IPS-18c (cell line): ENCODE measurements around the gene DPP8.

ENCODE experiments used
- H3K4me3 ChIP-seq: 2 replicates; pipeline ENCODE4 v1.7.0; 2013; ENCODE audit warnings: low read depth, mild to moderate bottlenecking, low read length, moderate library complexity; ENCODE audit not compliant: insufficient read depth
- H3K9me3 ChIP-seq: one replicate; pipeline ENCODE4 v1.6.1; 2013; ENCODE audit warnings: mild to moderate bottlenecking, low read length, moderate library complexity; ENCODE audit not compliant: control insufficient read depth, insufficient read depth

Gene DPP8

DNA sequence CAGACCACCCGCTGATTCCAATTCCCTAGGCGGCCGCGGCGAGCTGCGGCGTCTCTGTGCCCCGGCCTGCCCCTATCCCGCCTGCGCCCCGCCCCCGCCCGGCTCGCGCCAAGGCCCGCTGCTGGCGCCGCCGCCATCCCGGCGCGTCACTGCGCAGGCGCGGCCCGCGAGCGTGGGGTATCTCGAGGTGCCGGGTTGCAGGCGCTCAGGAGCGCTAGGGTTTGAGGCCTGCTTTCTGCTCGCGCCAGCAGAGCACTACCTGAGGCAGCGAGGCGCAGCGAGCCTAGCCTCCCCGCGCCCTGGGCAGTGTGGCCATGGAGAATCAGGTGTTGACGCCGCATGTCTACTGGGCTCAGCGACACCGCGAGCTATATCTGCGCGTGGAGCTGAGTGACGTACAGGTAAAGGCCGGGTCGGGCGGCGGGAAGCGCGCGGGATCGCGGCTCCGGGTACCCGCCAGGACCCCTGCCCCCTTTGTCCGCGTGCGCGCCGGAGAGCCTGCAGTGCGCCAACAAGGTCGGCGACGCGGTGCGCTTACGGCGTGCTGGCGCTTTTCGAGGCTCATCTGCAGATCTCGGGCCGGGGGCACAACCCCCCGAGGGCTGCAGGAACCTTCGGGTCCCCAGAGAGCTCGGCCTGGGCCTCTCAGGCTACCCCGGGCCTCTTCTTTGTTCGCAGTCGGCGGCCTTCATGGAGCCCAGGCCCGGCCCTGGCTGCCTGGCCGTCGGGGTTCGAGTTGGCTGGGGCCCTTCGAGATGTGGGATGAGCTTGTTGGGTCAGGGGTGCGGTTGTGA is 13.0 kb upstream of the DPP8 start, which contains the start of gene HACD3:
Gene HACD3 (plus strand): TSS at position 146 of the 794 bp plus-strand sequence. CDS start 169 bp downstream, at position 315.
- Histone ChIP-seq H3K9me3 (no peaks in the 10 kb centered on the region), H3K4me3 (peak within 1 kb of the TSS; percentile 82)

DNA sequence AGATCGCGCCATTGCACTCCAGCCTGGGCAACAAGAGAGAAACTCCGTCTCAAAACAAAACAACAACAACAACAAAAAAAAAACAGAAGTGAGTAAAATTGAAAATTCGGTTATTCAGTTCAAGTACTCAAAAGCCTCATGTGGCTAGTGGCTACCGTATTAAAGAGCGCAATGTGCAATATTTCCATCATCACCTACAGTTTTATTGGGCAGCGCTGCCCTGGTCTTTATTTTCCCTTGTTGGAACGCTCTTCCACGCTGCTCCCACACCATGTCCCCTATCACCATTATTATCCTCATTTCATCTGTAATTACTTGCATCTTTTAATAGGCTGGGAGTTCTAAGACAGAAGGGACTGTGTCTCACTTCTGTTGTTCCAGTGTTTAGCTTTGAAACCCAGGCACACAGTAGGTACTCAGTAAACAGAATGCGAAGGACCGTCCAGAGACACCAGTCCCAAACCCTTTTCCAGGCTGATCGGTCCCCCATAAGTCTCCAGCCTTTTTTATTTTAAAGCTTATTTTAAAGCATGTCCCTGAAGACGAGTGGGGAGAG is 12.4 kb upstream of the DPP8 start:
- Histone ChIP-seq H3K4me3 (peak overlapping the region; percentile 43), H3K9me3 (no peaks in the 10 kb centered on the region)

DNA sequence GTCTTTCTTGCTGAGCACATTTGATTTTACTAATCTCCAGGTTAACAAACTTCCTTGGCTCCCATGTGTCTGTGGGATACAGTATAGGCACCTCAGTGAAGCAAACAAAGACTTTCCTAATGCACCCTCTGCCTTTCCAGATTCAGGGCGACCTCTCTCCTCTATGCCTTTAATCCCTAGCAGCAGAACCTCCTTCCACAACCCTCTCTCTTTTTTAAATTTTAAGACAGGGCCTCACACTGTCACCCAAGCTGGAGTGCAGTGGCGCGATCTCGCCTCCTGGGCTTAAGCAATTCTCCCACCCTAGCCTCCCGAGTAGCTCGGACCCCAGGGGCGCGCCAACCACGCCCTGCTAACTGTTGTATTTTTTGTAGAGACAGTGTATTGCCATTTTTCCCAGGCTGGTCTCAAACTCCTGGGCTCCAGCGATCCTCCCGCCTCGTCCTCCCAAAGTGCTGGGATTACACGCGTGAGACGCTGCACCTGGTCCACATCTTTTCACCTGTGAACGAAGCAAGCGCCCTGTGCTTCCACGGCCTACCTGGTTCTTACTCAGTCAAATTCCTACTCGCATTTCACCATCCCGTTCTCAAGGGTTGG is 11.1 kb upstream of the DPP8 start:
- no peaks in the 10 kb centered on the region for H3K9me3 ChIP-seq
- H3K4me3 ChIP-seq: no peak overlapping the region

DNA sequence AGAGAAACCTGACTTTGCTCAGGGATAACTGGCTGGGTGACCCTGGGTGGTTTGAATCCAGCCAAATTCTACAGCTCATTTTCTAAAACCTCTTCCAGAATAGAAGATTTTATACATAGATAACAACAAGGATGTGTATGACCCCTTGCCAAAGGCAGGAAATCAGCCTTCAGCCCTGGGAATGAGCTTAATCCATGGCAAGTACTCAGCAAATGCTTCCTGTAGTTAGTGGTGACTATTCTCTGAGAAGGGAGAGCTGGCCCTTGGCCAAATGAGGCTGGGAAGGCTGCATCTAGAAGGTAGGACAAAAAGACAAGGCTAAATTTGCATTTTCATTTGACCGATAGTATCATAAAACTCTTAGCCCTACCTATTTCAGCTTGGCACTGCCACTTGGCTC is 8.1 kb upstream of the DPP8 start:
- Histone ChIP-seq H3K4me3 (no peak overlapping the region), H3K9me3 (no peaks in the 10 kb centered on the region)

DNA sequence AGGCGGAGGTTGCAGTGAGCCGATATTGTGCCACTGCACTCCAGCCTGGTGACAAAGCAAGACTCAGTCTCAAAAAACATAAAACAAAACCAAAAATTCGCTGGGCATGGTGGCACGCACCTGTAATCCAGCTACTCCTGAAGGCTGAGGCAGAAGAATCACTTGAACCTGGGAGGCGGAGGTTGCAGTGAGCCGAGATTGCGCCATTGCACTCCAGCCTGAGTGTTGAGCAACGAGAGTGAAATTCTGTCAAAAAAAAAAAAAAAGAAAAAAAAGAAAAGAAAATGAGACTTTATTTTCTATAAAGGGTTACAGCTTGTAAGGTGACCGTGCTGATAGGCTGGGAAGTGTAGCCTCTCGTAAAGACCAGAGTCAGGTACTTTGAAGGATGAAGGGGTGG is 6.7 kb upstream of the DPP8 start:
- Histone ChIP-seq H3K9me3 (no peaks in the 10 kb centered on the region), H3K4me3 (no peak overlapping the region)

DNA sequence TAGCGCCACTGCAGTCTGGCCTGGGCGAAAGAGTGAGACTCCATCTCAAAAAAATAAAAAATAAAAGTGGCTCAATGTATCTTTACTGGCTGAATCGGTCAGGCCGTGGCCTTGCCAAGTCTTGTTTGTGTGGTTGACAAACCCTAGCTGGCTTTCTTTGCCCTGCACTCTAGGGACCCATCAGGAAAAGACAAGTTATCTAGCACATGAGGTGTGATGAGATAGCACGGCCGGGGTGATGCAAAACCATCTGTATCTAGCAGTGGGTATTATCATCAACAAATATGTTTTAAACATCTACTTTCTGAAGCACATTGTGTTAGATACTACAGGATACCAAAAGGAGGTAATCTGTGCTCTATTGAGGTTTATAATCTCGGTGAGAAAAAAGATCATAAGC is 3.9 kb upstream of the DPP8 start:
- H3K9me3 ChIP-seq: no peaks in the 10 kb centered on the region

DNA sequence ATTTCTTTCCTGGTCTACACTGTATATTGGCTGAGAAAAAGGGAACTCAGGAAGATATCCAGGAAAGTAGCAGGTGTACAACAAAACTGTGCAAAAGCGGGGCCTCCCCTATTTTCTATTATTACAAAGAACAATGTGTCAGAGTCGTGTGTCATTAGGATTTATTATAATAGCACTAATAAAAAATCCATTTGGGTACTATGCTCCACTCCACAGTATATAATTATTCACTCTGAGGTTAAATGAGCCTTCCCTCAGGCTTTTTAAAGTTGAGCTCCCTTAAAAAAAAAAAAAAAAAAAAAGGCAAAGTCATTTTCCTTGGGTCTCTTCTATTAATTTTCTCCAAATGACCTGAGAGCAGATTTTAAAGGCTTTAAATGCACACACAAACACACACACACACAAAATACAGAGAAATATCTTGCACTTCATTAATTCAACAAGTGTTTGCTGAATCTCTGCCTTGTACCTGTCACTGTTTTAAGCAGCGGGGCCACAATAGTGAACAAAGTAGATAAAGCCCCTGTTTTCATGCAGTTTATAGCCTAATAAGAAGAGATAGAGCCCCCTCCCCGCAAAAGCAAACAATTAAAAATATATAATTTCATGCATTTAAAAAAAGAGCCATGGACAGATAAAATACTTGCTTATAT is 1.3 kb upstream of the DPP8 start:
- Histone ChIP-seq H3K4me3 (no peak overlapping the region), H3K9me3 (no peaks in the 10 kb centered on the region)

More for the DNA sequence above, 3.9 kb upstream of the DPP8 start:
- H3K4me3 ChIP-seq: no peak overlapping the region

DNA sequence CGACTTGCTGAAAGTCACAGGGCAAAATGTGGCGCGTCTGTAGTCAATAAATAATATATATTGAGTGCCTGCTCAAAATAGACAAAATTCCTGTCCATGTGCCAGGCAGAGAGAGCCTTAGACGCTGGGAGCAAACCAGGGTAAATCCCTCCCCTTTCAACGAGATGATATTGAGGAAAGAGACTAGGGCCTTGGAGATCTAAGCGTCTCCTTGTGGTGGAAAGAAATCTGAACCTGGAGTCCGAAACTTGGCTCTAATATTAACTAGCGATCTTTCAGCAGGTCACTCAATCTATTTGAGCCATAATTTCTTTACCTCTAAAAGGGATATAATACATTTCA is 348 bp upstream of the DPP8 start:
- no peaks in the 10 kb centered on the region for H3K9me3 ChIP-seq
- H3K4me3 ChIP-seq: peak overlapping the region; percentile 99

DNA sequence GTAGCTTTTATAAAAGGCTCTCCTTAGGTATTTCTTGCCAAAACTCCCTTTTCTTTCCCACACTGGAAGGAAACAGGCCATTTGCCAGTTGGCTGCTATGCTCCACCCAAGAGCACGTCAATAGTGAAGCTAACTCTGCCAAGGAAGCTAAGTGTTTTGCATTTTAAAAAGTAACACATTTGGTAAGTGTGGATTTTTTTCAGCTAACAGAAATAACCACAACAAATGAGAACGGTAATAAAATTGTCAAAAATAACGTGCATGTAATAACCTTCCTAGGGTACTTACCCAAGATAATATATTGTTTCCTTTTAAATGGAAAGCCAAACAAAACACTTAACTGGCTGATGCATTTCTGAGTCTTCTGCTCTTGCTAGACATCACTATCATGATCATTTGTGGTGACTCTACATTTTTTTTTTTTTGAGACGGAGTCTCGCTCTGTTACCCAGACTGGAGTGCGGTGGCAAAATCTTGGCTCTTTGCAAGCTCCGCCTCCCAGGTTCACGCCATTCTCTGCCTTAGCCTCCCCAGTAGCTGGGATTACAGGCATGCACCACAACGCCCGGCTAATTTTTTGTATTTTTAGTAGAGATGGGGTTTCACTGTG is 4.6 kb downstream of the DPP8 start:
- H3K4me3 ChIP-seq: no peak overlapping the region
- no peaks in the 10 kb centered on the region for H3K9me3 ChIP-seq

DNA sequence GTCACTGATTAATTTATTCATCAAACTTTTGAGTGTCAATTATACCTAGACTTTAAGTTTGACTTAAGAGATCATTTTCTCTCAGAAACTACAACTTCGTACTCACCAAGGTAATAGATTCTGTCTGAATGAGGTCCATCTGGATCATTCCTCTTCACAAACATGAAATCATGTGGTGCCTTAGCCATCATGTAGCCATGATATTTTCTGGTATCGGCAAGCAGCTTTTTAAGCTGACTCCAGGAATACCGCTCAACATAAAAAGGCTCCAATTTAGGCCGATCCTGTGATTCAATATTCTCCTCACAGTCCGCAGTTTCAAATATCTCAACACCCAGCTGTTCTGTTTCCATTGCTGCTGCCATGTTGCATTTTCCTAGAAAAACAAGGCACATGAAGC is 5.3 kb downstream of the DPP8 start:
- no peak overlapping the region for H3K4me3 ChIP-seq

DNA sequence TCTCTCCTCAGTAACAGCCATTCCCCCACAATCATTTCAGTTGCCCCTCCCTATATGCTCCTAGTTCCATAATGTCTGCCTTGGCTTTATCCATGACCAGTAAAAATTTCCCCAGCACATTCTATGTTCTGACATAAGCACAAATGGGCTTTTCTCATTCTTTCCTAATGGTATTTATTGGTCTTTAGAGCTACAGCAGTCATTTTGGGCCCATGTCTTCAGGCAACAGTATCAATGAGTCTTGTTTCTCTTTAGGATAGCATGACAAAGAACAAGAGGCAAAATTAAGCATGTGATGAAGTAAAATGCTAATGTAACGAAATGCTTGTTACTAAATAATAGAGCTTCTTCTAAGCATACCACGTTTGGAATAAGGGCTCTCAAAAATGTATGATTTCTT is 8.2 kb downstream of the DPP8 start:
- Histone ChIP-seq H3K9me3 (no peaks in the 10 kb centered on the region), H3K4me3 (no peak overlapping the region)

More for the DNA sequence above, 5.3 kb downstream of the DPP8 start:
- H3K9me3 ChIP-seq: no peaks in the 10 kb centered on the region

DNA sequence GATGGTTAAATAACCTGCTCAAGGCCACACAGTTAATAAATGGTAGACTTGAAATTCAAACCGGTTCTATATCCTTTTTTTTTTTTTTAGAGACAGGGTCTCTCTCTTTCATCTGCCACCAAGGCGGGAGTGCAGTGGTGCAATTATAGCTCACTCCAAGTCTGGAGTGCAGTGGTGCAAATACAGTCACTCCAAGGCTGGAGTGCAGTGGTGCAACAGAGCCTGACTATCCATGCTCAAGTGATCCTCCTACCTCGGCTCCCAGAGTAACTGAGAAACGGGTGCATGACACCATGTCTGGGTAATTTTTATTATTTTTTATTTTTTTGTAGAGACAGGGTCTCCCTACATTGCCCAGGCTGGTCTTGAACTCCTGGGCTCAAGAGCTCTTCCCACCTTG is 23.4 kb downstream of the DPP8 start:
- Histone ChIP-seq H3K4me3 (no peak overlapping the region), H3K9me3 (no peaks in the 10 kb centered on the region)

DNA sequence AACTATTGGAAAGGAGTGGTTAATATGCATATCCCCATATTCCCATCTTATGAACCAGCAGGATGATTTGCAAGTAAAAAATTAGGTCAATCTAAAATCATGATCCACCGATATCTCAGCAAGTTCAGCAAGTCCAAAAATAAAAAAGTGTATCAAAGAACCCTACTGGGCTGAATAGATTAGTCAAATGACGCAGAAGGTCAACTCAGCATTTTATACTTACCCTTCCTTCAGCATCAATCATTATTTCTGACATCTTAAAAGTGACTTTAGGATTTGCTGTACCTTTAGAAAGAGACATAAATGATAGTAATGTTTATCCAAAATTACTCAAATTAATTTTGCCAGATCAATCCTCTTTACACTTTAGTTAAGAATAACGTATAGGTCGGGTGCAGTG is 32.6 kb downstream of the DPP8 start:
- Histone ChIP-seq H3K4me3 (no peak overlapping the region), H3K9me3 (no peaks in the 10 kb centered on the region)

DNA sequence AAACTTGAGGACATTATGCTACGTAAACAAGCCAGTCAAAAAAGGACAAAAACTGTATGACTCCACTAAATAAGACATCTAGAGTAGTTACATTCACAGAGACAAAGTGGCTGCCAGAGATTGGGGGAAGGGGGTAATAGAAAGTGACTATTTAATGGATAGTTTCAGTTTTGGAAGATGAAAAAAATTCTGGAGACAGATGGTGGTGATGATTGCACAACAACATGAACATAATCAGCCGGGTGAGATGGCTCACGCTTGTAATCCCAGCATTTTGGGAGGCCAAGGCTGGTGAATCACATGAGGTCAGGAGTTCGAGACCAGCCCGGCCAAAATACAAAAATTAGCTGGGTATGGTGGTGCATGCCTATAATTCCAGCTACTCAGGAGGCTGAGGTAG is 40.6 kb downstream of the DPP8 start:
- no peak overlapping the region for H3K4me3 ChIP-seq
- no peaks in the 10 kb centered on the region for H3K9me3 ChIP-seq

DNA sequence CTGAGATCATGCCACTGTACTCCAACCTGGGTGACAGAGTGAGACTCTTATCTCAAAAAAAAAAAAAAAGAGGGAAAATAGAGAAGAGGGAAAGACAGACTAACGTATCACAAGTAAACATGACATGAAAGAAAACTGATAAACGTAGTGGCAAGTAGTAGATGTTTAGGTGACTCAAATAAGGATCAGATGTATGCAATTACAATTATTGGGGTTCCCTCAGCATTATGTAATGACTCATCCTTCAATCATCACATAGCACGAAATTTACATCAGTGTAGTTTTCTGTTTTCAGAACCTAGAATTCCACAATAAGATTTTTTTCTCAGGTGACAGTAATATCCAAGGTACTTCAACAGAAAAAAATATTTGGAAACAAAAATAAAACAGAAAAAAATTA is 46.6 kb downstream of the DPP8 start:
- Histone ChIP-seq H3K9me3 (no peaks in the 10 kb centered on the region), H3K4me3 (no peak overlapping the region)

DNA sequence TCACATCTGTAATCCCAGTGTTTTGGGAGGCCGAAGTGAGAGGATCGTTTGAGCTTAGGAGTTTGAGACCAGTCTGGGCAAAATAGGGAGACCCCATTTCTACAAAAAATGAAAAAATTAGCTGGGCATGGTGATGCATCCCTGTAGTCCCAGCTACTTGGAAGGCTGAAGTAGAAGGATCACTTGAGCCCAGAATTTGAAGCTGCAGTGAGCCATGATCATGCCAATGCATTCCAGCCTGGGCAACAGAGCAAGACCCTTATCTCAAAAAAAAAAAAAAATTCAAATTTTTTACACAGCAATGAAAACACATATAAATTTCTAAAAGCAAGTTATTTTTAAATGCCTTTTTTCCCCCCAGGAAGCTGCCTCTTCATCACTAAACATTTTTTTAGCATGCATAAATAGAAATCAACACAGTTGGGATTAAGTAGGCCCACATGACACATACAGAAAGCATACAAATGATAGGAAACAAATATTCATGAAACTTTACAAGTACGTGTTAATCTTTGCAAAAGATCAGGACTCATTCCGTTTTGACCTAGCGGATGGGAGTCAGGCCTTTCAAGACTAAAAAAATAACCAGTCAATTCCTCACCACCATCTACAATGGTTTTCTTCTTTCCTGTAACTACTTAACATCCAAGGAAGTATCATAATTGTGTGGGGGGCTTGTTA is 49.1 kb downstream of the DPP8 start:
- no peaks in the 10 kb centered on the region for H3K9me3 ChIP-seq
- no peak overlapping the region for H3K4me3 ChIP-seq

DNA sequence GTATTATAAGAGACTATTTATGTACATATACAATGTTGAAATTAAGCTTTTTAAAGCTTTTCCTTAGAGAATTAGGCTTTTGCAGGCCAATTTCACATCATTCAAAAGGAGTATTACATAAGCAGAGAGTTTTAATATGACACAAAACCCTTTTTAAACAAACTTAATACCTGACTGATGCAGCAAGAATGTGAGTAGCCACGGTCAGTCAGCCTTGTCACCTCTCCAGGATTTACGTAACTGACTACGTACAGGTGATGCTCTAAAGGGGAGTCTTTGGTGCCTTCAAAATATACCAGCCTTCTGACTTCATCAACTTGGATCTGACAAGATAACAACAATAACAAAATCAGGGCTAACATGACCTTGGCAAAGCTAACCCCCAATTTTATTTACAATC is 50.6 kb downstream of the DPP8 start:
- Histone ChIP-seq H3K4me3 (no peak overlapping the region), H3K9me3 (no peaks in the 10 kb centered on the region)
